GM19467 (cell line): ENCODE measurements around the gene SHISA3.

Experiments
- ATAC-seq: cut with Tn5 transposase; IDR thresholded peaks from one replicate; pipeline ENCODE4 v1.9.1; 2021; ENCODE audit warnings: mild to moderate bottlenecking, moderate library complexity; ENCODE audit not compliant: unreplicated experiment

The SHISA3 gene

DNA sequence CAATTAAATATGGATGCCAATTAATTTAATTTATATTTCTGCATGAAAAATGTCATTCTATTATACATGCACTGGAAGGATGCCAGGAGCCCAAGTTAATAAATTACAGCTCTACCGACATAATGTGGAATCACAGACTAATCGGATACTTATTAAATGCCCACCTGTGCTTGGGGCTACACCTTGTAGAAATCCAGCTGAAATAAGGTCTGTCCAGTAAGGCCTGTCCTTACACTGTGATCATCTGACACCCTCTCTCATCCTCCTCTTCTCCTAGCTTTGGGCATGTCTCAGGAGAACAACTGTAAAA, 6.0 kb upstream of the SHISA3 start:
- ATAC-seq = no peak

DNA sequence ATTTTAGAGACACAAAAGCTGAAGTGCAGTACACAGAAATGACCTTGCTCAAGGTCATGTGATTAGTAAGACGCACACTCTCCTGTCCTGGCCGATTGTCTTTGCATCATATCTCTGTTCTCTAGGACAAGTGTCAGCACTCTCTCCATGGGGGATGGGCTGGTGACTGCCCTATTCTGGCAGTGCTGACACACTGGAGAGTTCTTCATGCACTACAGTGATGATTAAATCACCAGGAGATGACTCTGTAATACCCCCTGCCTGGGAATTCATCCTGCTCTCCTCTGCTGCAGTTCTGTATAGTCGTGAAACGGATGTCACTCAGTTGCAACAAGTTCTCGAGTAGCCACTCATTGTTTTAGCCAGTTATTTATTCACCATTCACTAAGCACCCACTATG, 5.3 kb upstream of the SHISA3 start:
- no peak for ATAC-seq

DNA sequence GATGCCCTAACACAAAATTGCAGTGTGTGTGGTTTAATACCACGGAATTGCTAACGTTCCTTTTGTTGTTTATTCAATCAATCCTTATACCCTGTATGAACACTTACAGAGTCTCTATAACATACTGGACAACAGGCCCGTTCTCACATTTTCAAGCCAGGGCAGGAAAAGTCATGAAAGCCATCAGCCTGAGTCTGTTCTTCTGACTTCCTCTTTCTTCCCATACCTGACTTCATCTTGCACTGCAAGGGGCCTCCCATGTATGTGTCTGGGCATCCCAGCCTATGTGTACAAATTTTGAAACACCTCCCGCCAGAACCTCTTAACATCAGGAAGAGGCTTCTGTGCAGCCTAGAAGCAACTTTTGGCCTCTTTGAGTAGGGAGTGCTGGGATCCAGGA, 4.9 kb upstream of the SHISA3 start:
- ATAC-seq = no peak

DNA sequence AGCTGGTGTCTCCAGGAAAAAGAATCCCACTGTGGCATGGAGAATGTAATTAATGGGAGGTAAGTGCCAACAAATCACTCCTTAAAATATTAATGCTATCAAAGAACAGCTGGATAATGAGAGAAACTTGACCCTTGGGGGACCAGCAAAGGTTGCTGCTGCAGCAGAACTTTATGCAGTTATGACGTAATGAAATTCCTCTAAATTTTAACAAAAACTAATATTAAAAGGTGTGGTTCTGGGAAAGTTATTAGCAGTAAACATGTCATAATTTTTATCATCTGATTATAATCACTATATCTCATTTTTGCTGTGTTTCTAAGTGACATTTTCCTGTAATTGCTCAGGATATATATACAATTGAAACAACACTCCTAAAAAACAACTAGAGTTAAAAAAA, 1.7 kb upstream of the SHISA3 start:
- no peak for ATAC-seq

DNA sequence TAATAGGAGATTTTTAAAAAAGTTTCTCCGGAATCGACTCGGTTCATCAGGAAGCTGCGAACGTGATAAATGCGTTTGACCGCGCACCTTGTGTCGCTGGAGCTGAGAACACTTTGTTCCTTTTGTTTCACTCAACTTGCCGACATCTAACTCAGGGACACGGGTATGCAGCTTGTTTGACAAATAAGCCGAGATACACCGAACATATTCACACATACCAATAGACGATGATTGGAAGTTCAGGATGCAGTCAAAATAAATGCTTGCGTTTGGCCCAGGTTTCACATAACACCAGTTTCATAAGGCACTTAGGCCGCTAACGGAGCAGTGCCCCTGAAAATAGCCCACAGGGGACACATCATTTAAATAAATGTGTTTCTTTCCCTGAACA, 932 bp upstream of the SHISA3 start:
- ATAC-seq = no peak

DNA sequence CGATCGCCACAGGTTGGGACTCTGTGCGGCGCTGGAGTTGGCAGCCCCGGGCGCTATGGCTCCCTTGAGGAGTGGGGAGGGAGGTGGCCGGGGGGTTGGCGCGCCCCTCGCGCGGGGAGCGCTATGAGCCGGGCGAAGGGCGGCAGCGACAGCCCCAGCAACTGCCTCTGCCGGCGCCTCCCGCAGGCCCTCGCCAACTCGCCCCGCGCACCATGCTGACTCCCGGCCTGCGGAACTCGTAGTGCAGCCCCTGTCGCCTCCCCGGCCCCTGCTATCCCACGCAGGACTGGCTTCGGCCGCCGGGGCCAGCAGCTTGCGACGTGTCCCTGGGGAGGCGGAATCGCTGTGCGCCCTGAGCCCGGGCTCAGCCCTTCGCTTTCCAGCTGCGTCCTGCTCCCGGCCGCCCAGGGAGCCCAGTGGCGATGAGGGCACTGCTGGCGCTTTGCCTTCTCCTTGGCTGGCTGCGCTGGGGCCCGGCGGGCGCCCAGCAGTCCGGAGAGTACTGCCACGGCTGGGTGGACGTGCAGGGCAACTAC, 415 bp downstream of the SHISA3 start:
- ATAC-seq = no peak

DNA sequence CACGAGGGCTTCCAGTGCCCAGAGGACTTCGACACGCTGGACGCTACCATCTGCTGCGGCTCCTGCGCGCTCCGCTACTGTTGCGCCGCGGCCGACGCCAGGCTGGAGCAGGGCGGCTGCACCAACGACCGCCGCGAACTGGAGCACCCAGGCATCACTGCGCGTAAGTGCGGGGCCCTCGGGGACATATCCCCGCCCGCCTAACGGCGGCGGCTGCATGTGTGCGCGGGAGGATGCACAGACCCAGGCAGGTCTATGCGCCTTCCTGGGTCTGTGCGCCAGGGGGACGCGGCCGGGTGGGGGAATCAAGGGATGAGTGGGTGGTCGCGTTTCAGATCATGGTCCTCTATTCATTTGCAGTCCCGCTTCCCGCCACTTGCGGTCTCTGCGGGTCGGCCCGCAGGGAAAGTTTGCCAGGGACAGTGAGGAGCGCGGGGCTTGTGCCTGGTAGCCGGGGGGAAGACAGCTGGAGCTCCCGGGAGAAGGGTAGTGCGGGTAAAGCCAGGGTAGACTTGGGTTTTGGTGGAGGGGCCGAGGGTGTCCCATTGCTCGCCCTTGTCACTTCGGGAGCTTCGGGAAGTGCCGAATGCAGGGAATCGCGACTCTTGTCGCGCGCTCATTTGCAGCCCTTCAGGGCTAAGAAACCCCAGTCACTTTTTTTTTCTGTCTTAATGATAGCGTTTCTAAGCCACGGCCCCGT, 1.0 kb downstream of the SHISA3 start:
- ATAC-seq = no peak

DNA sequence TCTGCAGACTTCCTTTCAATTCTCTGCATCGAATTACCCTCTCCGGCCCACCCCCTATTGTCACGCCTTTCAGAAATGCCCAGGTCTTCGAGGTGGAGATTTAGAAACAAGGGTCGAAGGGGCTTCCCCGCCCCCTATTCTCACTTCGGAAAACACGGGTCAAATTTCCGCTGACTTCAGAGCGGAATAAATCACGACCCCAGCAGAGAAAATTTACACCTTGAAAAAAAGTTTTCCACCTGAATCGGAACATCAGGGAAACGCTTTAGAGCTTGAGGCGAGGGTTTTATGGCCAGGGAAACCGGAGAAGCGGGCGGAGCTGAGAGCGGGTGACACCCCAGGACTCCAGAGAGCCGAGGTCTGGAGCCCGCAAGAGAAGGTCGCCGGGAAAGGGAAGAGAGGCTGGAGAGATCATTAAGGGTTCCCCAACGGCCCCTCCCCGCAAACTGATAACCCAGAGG, 1.6 kb downstream of the SHISA3 start:
- no peak for ATAC-seq

DNA sequence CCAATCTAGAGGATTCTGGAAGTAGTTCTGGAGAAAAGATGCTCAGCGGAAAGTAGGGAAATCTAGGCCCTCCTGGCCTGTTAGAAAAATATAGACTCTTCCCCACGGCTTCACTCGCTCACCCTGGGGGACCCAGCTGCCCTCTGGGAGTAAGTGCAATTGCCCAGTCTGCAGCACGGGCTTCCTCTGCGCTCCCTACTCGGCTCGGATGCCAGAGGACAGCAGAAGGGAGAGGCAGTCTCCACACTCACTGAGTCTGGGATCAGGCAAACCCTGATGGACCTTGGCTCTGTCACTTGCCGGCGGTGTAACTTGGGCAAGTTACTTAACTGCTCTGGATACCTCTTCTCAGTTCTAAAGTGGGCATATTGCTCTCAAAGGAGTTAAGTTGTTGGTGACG, 2.1 kb downstream of the SHISA3 start:
- no peak for ATAC-seq

DNA sequence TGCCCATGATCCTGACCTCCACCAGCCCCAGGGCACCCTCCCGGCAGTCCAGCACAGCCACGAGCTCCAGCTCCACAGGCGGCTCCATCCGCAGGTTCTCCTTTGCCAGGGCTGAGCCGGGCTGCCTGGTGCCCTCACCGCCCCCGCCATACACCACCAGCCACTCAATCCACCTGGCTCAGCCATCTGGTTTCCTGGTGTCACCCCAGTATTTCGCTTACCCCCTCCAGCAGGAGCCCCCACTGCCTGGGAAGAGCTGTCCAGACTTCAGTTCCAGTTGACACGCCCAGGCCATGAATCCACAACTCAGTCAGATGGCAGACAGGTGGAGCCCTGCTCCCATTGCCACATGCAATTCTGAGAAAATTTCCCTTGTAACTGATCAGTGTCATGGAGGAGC, 3.9 kb downstream of the SHISA3 start:
- ATAC-seq = no peak

DNA sequence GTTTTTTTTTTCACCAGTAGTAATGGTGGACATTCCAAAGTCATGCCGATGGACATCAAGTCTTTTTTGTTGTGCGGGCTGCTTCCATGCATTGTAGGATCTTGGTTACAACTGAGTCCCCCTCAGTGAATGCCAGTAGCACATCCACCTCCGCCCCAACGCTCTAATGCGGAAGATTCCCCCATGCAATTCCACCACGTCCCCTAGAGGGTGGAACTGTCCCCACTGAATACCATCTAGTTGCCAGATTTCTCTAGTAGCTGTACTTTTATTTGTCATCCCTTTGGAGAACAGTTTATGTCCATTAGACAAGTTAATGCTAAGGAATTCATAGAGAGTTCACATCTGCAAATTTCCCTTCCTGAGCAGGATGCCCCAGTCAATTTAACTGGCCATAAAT, 6.7 kb downstream of the SHISA3 start:
- no peak for ATAC-seq

DNA sequence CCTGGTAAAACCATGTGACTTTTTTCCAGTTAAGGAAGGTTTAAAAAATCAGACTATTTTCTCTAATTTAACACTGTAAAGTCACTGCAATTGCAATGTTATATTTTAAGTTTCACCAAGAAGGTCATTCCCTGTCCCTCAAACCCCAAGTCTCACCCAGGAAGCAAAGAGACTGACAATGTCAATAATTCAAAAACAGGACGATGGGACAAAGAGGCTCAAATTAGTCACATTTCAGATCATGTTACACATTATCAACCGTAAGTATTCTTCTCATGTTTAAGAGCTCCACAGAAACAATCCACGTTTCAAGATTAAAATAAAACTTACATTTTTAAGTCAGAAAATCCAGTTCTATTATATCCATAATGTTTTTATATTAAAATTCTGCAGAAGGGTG, 13.2 kb downstream of the SHISA3 start:
- no peak for ATAC-seq

DNA sequence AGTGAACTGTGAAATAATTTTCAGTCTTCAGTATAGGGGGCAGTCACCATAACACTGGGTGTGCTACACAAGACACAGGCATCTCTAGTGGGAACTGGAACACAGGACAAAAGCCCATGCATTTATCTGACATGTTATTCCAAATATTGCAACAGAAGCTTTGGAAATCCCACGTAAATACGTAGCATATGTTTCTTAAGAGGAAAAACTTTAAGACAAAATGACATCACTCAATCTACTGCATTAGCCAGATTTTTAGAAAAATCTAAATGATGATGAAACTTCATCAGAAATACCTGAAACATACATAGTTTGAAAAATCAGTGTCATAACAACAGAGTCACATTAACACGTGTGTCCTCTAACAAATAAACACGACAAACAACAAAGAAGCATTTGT, 14.5 kb downstream of the SHISA3 start:
- no peak for ATAC-seq

DNA sequence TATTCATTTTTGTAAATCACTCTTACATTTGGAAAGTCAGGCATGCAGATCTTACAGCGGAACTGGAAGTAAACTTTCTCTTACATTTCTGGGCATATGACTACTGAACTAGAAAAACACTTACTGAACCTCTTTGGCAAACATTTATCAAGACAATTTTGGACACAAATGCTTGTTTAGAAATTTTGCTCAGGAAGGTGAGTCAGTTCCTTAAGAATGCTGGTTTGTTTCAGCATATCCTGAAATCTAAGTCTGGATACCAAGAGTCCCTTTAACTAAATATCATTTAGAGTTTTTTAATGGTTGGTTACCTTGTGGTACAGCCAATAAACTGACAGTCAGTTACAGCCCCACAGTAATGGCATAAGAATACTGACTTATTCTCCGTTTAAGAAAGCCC, 15.0 kb downstream of the SHISA3 start:
- ATAC-seq = no peak

DNA sequence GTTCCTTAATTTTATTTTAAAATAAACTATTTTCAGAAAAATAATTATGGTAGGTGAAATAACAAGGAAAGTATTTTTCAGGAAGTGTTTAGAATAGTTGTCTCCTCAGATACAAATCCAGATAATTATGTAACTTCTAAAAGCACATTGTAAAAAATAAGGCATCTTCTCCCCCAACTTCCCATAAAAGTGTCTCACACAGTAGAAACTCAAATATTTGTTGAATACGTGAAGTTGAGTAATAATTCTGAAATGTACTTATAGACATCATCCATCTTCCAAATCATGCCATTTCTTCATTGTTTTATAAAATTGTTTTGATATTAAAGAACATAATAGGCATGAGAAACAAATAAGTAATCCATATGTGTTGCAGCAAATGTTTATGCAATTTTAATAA, 18.0 kb downstream of the SHISA3 start:
- no peak for ATAC-seq

DNA sequence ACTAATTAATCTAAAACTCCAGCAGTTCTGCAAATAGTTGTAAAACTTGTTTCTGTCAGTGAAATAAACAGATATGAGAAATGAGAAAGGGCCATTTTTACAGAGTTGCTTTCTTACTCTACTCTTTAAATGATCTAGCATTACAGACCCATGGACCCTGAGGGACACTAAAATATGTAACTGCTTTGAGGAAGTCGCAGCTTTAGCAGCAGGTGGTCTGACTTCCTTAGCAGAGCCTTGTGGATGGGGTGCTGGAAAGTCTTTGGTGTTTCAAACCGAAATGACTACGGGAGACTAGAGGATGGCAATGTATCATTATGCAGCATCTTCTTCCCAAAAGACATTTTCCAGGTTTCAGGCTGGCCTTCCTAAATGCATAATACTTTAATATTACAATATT, 18.7 kb downstream of the SHISA3 start:
- ATAC-seq = no peak

DNA sequence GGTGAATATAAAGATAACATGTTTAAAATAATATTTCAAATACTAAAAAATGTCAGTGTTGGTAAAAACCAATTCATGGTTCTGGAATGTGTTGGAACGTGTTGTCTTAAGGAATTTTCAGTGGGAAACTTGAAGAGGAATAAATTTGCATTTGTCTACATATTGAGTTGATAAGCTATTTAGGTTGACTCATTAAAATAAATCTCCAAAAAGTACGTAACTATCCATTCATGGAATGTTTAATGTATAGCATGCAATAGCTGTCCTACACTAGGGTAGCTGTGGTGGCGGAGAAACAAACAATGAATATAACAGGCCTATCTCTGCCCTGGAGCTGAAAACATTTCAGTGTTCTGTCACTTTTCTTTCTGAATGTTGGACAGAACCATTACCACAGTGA, 20.3 kb downstream of the SHISA3 start:
- no peak for ATAC-seq

DNA sequence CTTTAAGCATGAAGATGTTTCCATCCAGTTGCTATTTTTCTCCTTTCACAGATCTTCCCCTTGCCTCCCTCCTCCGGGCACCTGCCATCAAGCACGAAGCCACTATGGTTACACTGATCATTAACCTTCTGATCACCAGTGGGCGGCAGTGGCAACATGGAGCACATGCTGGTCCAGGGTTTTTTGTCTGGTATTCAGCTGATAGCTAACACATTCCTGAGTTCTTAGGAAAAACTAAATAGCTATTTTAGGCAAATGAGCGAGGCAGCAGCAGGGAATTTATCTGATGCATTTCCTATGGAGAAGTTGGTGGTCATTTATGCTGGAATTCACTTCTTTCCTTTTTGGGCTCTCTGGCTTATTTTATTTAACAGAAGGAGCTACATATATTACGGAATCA, 22.9 kb downstream of the SHISA3 start:
- ATAC-seq = no peak

DNA sequence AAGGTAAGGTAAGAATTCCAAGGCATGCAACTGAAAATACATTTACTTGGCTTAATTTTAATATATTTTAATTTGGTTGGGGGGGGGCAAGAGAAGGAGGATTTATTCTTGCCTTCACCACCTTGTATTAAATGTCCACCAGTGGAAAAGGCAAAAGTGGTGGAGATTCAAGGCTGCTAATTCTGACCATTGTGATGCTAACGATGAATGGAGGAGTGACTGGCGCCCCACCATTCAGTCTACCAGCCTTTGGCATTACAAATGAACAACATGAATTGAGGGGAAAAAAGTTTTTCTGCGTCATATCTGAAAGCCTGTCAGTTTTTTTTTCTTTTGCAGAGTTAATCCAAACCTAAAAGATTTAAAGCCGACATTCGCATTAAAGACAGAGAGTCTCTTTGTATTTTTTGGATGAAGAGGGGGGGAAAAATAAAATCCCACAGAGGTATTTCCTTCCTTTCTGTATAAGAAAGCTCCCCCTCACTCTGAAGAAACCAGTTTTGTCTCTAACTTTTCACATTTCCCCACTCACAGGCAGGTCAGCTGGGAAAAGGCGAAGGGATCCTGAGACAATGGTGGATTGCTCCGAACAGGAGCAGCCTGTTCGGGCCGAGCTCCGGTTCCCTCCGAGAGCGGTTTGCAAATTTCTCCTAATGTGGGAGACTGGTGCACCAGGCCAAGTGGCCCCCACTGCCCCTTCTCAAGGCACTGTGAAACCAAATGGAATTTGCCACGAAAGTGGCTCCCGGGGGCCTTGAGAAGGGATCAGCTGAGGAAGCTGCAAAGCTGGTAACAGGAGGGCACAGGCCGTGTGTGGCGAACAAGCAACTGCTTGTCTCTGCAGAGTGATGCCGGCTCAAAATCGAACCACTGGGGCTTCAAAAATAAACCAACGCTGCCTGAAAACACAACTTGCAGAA, 28.1 kb downstream of the SHISA3 start:
- ATAC-seq = no peak

DNA sequence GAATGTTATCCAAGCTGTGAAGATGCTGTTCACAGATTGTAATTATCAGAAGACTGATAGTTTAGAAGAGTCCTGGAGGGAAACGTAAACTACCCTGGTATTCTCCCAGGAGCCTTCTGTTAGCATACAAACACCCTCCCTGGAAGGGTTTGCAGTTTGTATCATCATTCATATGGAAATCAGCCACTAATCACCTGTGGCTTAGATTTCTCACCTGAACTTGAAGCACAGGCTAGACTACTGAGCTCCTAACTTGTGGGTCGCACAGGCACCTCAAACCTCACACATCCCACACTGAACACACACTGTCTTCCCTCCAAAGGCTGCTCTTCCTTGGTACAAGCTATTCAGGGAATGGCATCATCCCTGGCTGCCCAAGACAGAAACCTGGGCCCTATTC, 30.7 kb downstream of the SHISA3 start:
- ATAC-seq = no peak

DNA sequence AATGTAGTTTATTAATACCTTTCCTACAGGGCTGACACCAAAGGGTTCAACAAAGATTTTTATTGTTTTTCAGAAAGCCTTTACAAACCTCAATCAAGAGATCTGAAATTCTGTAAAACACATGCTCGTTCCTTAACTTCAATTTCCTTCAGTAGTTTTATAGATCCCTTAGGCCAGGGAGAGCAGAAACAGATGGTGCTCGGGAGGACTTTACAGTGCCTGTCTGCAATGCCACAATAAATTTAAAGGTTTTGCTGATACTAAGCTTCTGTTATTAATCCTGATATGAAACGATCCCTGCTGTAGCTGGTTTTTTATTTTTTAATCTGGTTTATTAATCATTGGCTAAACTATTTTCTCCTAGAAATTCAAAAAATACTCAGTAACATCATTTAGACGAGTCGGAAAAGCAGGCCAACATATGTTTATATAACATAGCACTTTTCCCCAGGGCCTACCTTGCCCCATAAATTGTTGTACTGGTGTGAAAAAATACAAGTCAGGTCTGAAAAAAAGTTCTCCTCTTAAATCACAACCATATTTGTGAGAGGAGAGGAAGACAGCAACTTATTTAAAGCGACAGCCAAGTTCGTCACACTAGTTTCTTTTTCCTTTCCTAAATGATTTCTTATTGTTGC, 39.8 kb downstream of the SHISA3 start:
- no peak for ATAC-seq

DNA sequence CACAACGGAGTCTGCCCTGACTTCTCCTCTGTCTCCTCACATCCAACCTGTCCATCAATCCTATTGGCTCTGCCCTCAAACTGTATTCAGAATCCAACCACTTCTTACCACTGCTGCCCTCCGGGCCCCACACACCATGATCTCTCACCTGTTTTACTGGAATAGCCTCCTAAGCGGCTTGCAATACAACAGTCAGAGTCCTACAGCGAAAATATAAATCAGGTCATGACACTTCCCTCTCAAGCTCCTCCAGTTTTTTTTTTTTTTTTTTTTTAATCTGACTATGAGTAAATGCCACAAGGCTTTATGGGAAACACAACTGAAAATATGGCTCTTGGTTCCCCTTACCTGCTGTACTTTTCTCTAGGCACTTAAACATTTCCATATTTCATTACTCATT, 42.8 kb downstream of the SHISA3 start:
- no peak for ATAC-seq
